HG03045 (cell line): ENCODE measurements around the gene APH1A.
"Not testable (repeated sequence)": the region's sequence is repeated elsewhere in the genome, so short reads cannot be mapped to it uniquely, and the experiment has no call there.

Experiments
- ATAC-seq: cut with Tn5 transposase; IDR thresholded peaks from one replicate; pipeline ENCODE4 v1.9.1; 2021; ENCODE audit warnings: mild to moderate bottlenecking, moderate library complexity; ENCODE audit not compliant: unreplicated experiment

The APH1A gene

GRCh38 chr1:150269451-150269850 is 635 bp upstream of the APH1A start:
- ATAC-seq = no peak

GRCh38 chr1:150268340-150268704 is 494 bp downstream of the APH1A start:
- peak; percentile 20 for ATAC-seq

DNA sequence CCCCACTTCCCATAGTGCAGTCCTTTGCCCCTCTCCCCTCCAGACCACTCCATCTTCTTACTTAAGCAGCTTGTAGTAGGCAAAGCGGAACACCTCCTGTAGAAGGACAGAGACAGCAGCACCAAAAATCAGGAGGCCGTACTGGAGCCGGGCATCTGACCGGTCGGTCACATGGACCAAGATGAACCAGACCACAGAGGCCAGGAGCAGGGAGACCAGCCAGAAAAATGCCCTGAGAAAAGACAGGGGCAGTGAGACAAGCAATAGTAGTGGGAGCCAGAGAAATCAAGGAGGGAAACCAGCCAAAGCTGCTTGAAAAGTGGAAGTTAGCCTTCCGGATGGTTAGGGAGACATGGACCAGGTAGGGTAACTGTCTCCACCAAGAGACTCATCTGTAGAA is 920 bp downstream of the APH1A start:
- no peak for ATAC-seq

- ATAC-seq = no peak
Observed at GRCh38 chr1:150263549-150263948, 5.3 kb downstream of the APH1A start.

DNA sequence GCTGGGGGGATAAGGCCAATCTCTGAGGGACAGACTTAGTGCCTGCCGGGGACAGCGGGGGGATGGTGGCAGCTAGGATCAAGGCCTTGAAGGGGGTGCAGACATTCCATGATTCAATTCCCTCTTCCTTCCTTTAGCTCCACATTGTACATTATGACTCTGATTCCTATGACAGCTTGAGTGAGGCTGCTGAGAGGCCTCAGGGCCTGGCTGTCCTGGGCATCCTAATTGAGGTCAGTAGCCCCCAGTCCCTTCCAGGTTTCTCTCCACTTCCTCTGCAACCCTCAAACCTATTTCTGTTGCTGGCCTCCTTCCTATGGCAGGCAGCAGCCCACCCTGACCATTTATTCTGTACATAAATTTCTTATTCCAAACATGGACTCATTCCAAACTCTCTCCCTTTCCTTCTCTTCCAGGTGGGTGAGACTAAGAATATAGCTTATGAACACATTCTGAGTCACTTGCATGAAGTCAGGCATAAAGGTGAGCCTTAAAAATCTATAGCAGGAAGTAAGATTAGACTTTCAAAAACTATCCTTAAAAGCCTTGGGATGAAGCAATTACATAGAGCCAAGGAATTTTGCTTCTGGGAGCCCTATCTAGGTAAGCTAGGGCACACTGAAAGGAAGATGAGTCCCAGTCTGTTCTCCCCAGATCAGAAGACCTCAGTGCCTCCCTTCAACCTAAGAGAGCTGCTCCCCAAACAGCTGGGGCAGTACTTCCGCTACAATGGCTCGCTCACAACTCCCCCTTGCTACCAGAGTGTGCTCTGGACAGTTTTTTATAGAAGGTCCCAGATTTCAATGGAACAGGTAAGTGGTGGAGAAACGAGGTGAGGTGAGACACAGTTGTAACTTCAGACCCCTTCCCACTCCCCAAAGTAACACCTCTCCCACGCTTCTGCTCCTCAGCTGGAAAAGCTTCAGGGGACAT is 6.2 kb downstream of the APH1A start:
- ATAC-seq = no peak

GRCh38 chr1:150261367-150261766 is 7.4 kb downstream of the APH1A start:
- ATAC-seq = no peak

DNA sequence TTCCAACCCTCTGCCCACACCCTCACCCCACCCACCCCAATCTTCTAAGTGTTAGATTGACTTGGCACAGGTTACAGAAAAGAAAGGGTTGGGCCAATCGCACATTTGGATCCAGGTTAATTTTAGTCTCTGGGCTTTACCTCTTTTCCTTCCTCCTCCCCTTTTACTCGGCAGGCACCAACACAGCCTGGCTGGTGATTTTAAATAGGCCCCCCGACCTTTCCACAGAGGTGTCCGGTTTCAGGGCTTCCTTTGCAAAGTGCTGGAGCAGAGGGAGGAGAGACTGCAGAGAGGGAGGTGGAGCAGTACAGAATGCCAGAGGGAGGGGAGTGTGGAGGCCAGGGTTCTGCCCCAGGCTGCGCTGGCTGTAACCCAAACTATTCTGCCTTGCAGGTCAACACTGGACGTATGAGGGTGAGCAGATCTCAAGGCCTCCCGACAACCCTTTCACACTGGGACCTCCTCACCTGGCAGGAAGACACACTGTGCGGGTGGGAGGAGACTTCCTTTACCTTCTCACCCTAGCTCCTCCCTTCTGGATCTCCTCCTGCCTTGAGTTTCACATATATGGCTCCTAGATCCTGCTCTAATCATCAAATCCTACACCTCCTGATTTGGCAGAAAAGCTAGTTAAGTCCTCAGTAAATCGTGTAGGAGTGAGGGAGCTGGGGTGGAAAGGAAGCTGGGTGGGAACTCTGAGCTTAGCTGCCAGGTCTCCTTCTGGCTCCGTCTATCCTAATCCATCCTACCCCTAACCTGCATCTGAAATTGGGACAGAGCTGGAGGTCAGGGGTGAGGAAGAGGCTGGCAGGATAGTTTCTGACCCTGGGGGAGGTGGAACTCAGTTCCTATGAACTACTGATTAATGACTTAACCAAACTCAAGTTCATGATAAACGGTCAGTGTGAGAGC is 8.8 kb downstream of the APH1A start:
- ATAC-seq = no peak

- no peak for ATAC-seq
Observed at GRCh38 chr1:150259217-150259616, 9.6 kb downstream of the APH1A start.

DNA sequence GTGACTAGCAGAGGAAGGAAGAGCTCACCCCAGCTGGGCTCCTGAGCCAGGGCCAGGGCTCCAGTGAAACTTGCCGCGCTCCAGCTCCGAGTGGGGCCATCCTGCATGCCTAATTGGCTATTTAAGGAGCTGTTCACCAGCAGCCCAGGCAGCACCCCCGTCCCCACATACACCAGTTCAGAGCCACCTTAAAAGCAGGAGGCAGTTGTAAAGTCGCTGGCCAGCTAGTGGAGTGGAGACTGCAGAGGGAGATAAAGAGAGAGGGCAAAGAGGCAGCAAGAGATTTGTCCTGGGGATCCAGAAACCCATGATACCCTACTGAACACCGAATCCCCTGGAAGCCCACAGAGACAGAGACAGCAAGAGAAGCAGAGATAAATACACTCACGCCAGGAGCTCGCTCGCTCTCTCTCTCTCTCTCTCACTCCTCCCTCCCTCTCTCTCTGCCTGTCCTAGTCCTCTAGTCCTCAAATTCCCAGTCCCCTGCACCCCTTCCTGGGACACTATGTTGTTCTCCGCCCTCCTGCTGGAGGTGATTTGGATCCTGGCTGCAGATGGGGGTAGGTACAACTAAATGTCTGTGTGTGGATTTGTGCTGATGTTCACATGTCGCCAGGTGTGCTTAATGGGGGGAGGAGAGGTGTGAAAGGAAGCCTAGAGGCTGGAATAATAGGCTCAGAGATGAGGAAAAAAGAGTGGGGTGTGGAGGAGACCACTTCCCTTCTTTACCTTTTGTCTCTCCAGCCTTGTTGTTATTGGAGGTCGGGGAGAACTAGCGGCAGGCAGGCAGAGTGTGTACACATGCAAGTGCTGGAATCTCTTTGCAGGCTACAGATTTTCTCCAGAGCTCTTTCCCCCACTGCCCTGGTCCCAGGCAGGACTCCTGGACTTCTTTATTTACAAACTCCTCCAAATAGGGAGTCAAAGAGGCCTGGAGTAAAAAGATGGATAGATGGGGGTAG is 10.9 kb downstream of the APH1A start, which contains the start of gene CA14:
CA14 (plus strand) TSS at position 151 of the 962 bp plus-strand sequence; CDS start at position 506, 355 bp downstream.
- ATAC-seq = no peak

DNA sequence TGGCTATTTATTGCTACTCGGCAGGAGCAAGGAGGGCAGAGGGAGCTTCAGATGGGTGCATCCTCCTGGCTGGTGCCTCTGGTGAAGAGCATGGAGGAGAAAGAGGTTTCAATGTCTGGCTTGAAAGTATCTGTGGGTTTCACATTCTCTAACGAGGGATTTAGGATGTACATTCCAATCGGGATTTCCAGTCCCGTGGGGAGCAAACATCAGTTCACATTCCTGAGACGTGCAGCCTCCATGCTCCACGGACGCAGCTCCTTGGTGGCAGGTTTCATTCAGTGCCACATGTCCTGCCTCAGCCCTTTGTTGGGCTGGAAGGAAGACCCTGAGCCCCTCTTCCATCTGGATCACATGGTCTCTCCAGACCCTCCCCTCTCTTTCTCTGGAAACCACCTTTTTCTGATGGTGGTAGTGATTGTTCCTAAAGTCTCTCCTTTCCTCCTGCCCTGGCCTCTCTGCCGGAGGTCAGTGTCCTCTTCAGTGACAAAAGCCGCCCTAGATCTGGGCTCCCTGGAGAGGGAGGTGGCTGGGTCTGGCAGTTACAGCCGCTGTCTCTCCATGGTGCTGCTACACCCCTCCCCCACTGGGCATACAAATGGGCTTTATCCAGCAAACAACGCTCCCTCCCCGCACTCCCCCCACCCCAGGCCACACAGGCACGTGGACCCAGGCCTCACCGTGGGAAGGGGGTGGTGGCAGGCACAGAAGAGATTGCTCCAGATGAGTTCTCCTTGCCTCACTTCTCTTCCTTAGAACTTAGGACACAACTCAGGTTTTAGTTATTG is 12.1 kb downstream of the APH1A start:
- no peak for ATAC-seq

DNA sequence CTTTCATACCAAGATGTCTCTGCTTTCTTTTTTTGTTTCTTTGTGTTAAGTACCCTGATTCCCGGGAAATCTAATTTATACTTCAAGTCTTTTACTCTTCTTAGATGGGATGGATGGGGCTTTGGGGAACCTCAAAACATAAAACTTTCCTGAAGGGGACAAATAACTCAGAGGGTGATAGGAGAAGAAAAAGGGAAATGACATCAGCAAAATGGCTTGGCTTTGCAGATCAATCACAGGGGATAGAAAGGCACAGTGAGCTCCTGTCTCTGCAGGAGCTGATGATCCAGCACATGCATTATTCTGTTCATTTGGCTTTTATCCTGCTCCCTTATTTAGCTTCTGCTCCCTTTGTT is 12.6 kb downstream of the APH1A start:
- ATAC-seq = no peak

DNA sequence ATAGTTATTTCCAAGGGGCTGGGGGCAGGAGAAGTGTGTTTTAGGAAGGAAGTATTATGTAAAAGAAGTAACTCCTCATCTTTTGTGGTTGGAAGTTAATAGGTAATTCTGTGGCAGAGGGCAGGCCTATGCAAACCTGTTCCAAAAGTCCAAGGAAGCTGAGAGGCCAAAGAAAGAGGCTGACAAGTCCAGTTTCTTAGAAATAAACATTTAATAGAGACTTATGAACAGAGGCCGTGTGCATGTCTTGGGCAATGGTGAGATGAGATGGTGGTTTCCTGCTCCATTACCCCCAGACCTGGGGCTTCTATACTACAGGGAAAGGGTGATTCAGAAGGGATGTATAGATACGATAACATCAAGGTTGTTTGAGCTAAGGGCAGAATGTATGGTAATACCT is 18.9 kb downstream of the APH1A start:
- no peak for ATAC-seq

GRCh38 chr1:150243003-150243402 is 25.8 kb downstream of the APH1A start:
- no peak for ATAC-seq

DNA sequence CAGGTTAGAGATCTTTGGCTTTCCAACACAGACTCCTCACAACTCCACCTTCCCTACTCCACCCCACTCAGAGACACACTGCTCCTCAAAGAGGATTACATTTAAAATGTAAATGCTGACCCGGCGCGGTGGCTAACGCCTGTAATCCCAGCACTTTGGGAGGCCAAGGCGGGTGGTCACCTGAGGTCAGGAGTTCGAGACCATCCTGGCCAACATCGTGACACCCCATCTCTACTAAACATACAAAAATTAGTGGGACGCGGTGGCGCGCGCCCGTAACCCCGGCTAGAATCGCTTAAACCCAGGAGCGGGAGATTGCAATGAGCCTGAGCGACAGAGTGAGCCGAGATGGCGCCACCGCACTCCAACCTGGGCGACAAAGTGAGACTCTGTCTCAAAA is 31.1 kb downstream of the APH1A start:
- no peak for ATAC-seq

- not testable (repeated sequence) for ATAC-seq
Observed at GRCh38 chr1:150237176-150237575, 31.6 kb downstream of the APH1A start.

GRCh38 chr1:150236614-150237100 is 32.2 kb downstream of the APH1A start:
- ATAC-seq = no peak

GRCh38 chr1:150235852-150236613 is 32.8 kb downstream of the APH1A start, which contains the start of gene ANP32E:
Gene ANP32E (minus strand): TSS chr1:150236112. CDS start chr1:150235786, 326 bp downstream.
- ATAC-seq = peak; percentile 83

DNA sequence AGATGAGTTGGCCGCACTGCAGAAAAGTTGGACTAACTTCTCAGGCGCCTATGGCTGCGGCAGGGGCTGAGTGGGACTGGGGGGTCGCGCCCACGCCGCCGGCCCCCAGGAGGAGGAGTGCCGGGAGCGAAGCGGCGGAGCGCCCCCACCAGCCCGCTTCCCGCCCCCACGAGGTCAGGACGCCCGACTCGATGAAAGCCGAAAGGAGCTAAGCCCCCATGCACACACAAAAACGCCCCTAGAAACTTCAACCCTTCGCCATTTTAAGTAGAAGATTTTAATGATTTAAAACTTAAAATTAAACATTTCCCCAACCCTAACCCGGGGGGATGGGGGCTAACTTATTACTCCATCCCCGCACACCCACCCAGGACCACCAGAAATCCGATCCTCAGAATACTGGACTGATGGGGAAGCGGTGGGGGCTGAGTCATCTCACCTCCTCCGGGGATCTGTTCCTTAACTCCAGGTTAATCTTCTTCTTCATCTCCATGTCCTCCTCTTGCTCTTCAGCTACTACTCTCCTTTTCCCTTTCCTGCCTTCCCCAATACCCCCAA is 33.4 kb downstream of the APH1A start:
- no peak for ATAC-seq
